WTC11 (cell line): ENCODE measurements around the gene FAM209B. TPM values are rescaled to one million over a fixed set of nuclear protein-coding genes. Genes with fewer than 3 reads are reported as not detected.

Experiments used
- ATAC-seq: fragments of 200-7000 bp; cut with Tn5 transposase; 2 replicates; pipeline ENCODE4 v1.10.0; 2021; ENCODE audit warnings: mild to moderate bottlenecking, moderate library complexity
- CTCF ChIA-PET: fragments of 300-600 bp; sonication (Branson Sonifier 250); formaldehyde crosslinking; loops from one replicate; lab custom pipeline; 2021; ENCODE audit warnings: antibody characterized with exemption; lab: Charles Lee
- POLR2A ChIA-PET: fragments of 350-600 bp; sonication (Branson Sonifier 250); formaldehyde crosslinking; loops from one replicate; lab custom pipeline; 2021; ENCODE audit warnings: antibody characterized with exemption; lab: Charles Lee
- DNase-seq: peaks from one replicate; pipeline ENCODE4 v3.0.0; 2021; ENCODE audit warnings: low spot score
- H3K27ac Mint-ChIP-seq: 2 replicates; pipeline ENCODE4 v1.8.0; 2021; ENCODE audit warnings: mixed read lengths
- H3K27me3 Mint-ChIP-seq: 2 replicates; pipeline ENCODE4 v1.8.0; 2021; ENCODE audit warnings: low read depth, mild to moderate bottlenecking, moderate library complexity, mixed read lengths
- H3K36me3 Mint-ChIP-seq: 2 replicates; pipeline ENCODE4 v1.8.0; 2021; ENCODE audit warnings: mixed read lengths
- H3K4me1 Mint-ChIP-seq: 2 replicates; pipeline ENCODE4 v1.8.0; 2022; ENCODE audit warnings: mixed read lengths
- H3K4me3 Mint-ChIP-seq: 2 replicates; pipeline ENCODE4 v1.8.0; 2021; ENCODE audit warnings: mild to moderate bottlenecking, moderate library complexity, mixed read lengths
- H3K9me3 Mint-ChIP-seq: 2 replicates; pipeline ENCODE4 v1.8.0; 2021; ENCODE audit warnings: mixed read lengths
- CREM ChIP-seq: sonication (generic); formaldehyde crosslinking; IDR thresholded peaks from 2 replicates; pipeline ENCODE4 v1.8.1; 2022; ENCODE audit warnings: mild to moderate bottlenecking, missing genetic modification reagents, moderate library complexity
- ELF4 ChIP-seq: sonication (generic); formaldehyde crosslinking; IDR thresholded peaks from 2 replicates; pipeline ENCODE4 v1.8.1; 2022; ENCODE audit warnings: low read depth, mild to moderate bottlenecking, moderate library complexity, missing genetic modification reagents
- FOXK1 ChIP-seq: sonication (generic); formaldehyde crosslinking; IDR thresholded peaks from 2 replicates; pipeline ENCODE4 v1.8.0; 2022; ENCODE audit warnings: mild to moderate bottlenecking, moderate library complexity, missing genetic modification reagents
- GABPB1 ChIP-seq: sonication (generic); formaldehyde crosslinking; IDR thresholded peaks from 2 replicates; pipeline ENCODE4 v1.8.1; 2023; ENCODE audit warnings: mild to moderate bottlenecking, missing genetic modification reagents
- KAT7 ChIP-seq: sonication (generic); formaldehyde crosslinking; IDR thresholded peaks from 2 replicates; pipeline ENCODE4 v1.8.1; 2023; ENCODE audit warnings: missing genetic modification reagents, mild to moderate bottlenecking, borderline replicate concordance
- NFATC4 ChIP-seq: fragments of 250-450 bp; sonication (Bioruptor Pico); IDR thresholded peaks from 2 replicates; pipeline ENCODE4 v1.9.0; 2021; ENCODE audit warnings: mild to moderate bottlenecking
- NR2C2 ChIP-seq: sonication (generic); formaldehyde crosslinking; IDR thresholded peaks from 2 replicates; pipeline ENCODE4 v1.8.0; 2022; ENCODE audit warnings: mild to moderate bottlenecking, missing genetic modification reagents
- NR3C1 ChIP-seq: sonication (generic); formaldehyde crosslinking; conservative IDR thresholded peaks from 2 replicates; pipeline ENCODE4 v1.8.1; 2023; ENCODE audit warnings: low read depth, mild to moderate bottlenecking, missing genetic modification reagents
- SMAD3 ChIP-seq: sonication (generic); formaldehyde crosslinking; IDR thresholded peaks from 2 replicates; pipeline ENCODE4 v1.8.0; 2022; ENCODE audit warnings: missing genetic modification reagents, mild to moderate bottlenecking, borderline replicate concordance
- SMAD4 ChIP-seq: sonication (generic); formaldehyde crosslinking; IDR thresholded peaks from 2 replicates; pipeline ENCODE4 v1.8.0; 2022; ENCODE audit warnings: mild to moderate bottlenecking, missing genetic modification reagents
- SOX15 ChIP-seq: fragments of 250-450 bp; sonication (Bioruptor Pico); IDR thresholded peaks from 2 replicates; pipeline ENCODE4 v1.9.0; 2021; ENCODE audit warnings: mild to moderate bottlenecking
- ZBTB21 ChIP-seq: sonication (generic); formaldehyde crosslinking; IDR thresholded peaks from 2 replicates; pipeline ENCODE4 v1.8.1; 2023; ENCODE audit warnings: mild to moderate bottlenecking, missing genetic modification reagents, borderline replicate concordance
- ZNF317 ChIP-seq: sonication (generic); formaldehyde crosslinking; IDR thresholded peaks from 2 replicates; pipeline ENCODE4 v1.8.1; 2023; ENCODE audit warnings: low read depth, mild to moderate bottlenecking, moderate library complexity, missing genetic modification reagents, borderline replicate concordance
- ZNF416 ChIP-seq: fragments of 250-450 bp; sonication (Bioruptor Pico); IDR thresholded peaks from 2 replicates; pipeline ENCODE4 v1.9.0; 2021; ENCODE audit warnings: mild to moderate bottlenecking, inconsistent platforms
- total RNA-seq: library from RNA; stranded (reverse); gene quantifications from 3 replicates; pipeline ENCODE4 v1.2.3, GENCODE V29; 2021
- TF ChIP-seq, protein P1 (sequence below): fragments of 250-450 bp; sonication (Bioruptor Pico); IDR thresholded peaks from 2 replicates; pipeline ENCODE4 v1.9.0; 2021; ENCODE audit warnings: moderate library complexity, mild to moderate bottlenecking, inconsistent platforms, borderline replicate concordance
- TF ChIP-seq, protein P2 (sequence below): sonication (generic); formaldehyde crosslinking; IDR thresholded peaks from 2 replicates; pipeline ENCODE4 v1.8.0; 2022; ENCODE audit warnings: mild to moderate bottlenecking, missing genetic modification reagents
- TF ChIP-seq, protein P3 (sequence below): sonication (generic); formaldehyde crosslinking; IDR thresholded peaks from 2 replicates; pipeline ENCODE4 v1.8.1; 2022; ENCODE audit warnings: mild to moderate bottlenecking, moderate library complexity, missing genetic modification reagents
- TF ChIP-seq, protein P4 (sequence below): sonication (generic); formaldehyde crosslinking; IDR thresholded peaks from 2 replicates; pipeline ENCODE4 v1.8.1; 2022; ENCODE audit warnings: low read depth, mild to moderate bottlenecking, moderate library complexity, missing genetic modification reagents, borderline replicate concordance
- TF ChIP-seq, protein P5 (sequence below): sonication (generic); formaldehyde crosslinking; IDR thresholded peaks from 2 replicates; pipeline ENCODE4 v1.8.1; 2022; ENCODE audit warnings: mild to moderate bottlenecking, missing genetic modification reagents, moderate library complexity, borderline replicate concordance
- TF ChIP-seq, protein P6 (sequence below): fragments of 250-450 bp; sonication (Bioruptor Pico); conservative IDR thresholded peaks from 2 replicates; pipeline ENCODE4 v1.9.0; 2021; ENCODE audit warnings: mild to moderate bottlenecking

The FAM209B gene
- total RNA-seq, 1 experiment from 2014 or later: 0.68 TPM

DNA sequence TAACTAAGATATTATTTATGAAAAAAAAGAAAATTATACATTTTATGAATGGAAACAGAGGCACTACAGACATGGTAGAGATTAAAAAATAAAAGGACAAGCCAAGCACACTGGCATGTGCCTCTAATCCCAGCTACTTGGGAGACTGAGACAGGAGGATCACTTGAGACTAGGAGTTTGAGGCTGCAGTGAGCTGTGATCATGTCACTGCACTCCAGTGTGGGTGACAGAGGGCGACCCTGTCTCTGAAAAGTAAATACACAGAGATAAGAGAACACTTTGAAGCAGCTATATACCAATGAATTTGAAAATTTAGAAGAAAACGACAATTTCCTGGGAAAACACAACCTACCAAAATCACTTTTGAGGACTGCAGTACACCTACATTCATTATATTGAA is 48.7 kb downstream of the FAM209B start (continued):
- TF ChIP-seq ZNF317 (CRISPR knock-in tag) (no peak), NR2C2 (CRISPR knock-in tag) (no peak), SMAD3 (CRISPR knock-in tag) (no peak), KAT7 (CRISPR knock-in tag) (no peak), ZBTB21 (no peak), FOXK1 (CRISPR knock-in tag) (no peak), GABPB1 (CRISPR knock-in tag) (no peak), ELF4 (CRISPR knock-in tag) (no peak), SOX15 (CRISPR knock-in tag) (no peak)
- TF ChIP-seq, protein P1, sequence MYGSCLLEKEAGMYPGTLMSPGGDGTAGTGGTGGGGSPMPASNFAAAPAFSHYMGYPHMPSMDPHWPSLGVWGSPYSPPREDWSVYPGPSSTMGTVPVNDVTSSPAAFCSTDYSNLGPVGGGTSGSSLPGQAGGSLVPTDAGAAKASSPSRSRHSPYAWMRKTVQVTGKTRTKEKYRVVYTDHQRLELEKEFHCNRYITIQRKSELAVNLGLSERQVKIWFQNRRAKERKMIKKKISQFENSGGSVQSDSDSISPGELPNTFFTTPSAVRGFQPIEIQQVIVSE (CRISPR knock-in tag): no peak
- TF ChIP-seq, protein P2, sequence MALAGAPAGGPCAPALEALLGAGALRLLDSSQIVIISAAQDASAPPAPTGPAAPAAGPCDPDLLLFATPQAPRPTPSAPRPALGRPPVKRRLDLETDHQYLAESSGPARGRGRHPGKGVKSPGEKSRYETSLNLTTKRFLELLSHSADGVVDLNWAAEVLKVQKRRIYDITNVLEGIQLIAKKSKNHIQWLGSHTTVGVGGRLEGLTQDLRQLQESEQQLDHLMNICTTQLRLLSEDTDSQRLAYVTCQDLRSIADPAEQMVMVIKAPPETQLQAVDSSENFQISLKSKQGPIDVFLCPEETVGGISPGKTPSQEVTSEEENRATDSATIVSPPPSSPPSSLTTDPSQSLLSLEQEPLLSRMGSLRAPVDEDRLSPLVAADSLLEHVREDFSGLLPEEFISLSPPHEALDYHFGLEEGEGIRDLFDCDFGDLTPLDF: no peak

DNA sequence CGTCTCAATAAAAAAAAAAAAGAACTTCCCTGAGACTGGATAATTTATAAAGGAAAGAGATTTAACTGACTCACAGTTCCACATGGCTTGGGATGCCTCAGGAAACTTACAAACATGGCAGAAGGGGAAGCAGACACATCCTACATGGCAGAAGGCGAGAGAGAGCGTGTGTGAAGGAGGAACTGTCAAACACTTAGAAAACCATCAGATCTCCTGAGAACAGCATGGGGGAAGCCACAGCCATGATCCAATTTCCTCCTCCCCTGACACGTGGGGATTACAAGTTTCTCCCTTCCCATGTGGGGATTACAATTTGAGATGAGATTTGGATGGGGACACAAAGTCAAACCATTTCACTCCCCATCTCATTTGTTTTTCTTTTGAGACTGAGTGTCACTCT is 49.5 kb downstream of the FAM209B start:
- ATAC-seq (no peak), DNase-seq (no peak)
- Mint-ChIP-seq H3K4me1 (peaks cover 17% of the 10 kb centered on the region), H3K27me3 (peaks cover 3% of the 10 kb centered on the region; the same call in 1 of the 2 replicates), H3K4me3 (no peak overlapping the region), H3K27ac (no peak overlapping the region), H3K36me3 (no peaks in the 10 kb centered on the region), H3K9me3 (0 out of 2 replicates have a peak, but pooled peaks cover 3% of the 10 kb centered on the region)
- POLR2A ChIA-PET: no interaction called here
- no peak for TF ChIP-seq SMAD4 (CRISPR knock-in tag)
- TF ChIP-seq, protein P3, sequence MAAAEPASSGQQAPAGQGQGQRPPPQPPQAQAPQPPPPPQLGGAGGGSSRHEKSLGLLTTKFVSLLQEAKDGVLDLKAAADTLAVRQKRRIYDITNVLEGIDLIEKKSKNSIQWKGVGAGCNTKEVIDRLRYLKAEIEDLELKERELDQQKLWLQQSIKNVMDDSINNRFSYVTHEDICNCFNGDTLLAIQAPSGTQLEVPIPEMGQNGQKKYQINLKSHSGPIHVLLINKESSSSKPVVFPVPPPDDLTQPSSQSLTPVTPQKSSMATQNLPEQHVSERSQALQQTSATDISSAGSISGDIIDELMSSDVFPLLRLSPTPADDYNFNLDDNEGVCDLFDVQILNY: no peak
- TF ChIP-seq NR3C1 (CRISPR knock-in tag): no peak
- TF ChIP-seq ZNF416: no peak
- no peak for TF ChIP-seq CREM
- no peak for TF ChIP-seq KAT7 (CRISPR knock-in tag)
- TF ChIP-seq NFATC4 (CRISPR knock-in tag): no peak
- TF ChIP-seq, protein P4, sequence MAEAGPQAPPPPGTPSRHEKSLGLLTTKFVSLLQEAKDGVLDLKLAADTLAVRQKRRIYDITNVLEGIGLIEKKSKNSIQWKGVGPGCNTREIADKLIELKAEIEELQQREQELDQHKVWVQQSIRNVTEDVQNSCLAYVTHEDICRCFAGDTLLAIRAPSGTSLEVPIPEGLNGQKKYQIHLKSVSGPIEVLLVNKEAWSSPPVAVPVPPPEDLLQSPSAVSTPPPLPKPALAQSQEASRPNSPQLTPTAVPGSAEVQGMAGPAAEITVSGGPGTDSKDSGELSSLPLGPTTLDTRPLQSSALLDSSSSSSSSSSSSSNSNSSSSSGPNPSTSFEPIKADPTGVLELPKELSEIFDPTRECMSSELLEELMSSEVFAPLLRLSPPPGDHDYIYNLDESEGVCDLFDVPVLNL (CRISPR knock-in tag): no peak
- TF ChIP-seq ZNF317 (CRISPR knock-in tag): no peak
- CTCF ChIA-PET: no interaction called here

DNA sequence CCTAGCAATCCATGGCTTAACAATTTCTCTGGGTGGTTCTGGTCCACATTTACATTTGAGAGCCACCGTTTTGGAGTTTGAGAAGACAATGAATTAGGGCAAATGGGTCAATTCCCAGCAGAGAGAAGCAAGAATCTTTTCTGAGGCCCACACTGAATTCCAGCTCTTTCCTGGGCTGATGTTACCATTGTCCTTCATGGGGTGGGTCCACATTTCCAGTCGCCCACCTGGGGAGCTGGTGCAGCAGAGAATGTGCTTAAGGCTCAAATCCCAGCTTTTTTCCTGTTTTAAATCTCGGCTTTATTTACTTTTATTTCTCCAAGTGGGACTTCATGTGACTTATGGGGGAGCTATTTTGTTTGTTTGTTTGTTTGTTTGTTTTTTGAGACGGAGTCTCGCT is 51.9 kb downstream of the FAM209B start:
- ATAC-seq (peak; percentile 26; the same call in 1 of the 2 replicates), DNase-seq (no peak)
- CTCF ChIA-PET: interaction anchor here (1.0 kb wide), 1 partner anchor 389 kb away, joined by 4 read pairs; no protein-coding TSS in a partner anchor
- Mint-ChIP-seq H3K4me1 (peaks cover 15% of the 10 kb centered on the region), H3K27me3 (no peaks in the 10 kb centered on the region), H3K4me3 (no peak overlapping the region), H3K36me3 (0 out of 2 replicates have a peak, but pooled peaks cover 3% of the 10 kb centered on the region), H3K9me3 (peaks cover 9% of the 10 kb centered on the region), H3K27ac (no peak overlapping the region)
- POLR2A ChIA-PET: no interaction called here
- TF ChIP-seq, protein P5, sequence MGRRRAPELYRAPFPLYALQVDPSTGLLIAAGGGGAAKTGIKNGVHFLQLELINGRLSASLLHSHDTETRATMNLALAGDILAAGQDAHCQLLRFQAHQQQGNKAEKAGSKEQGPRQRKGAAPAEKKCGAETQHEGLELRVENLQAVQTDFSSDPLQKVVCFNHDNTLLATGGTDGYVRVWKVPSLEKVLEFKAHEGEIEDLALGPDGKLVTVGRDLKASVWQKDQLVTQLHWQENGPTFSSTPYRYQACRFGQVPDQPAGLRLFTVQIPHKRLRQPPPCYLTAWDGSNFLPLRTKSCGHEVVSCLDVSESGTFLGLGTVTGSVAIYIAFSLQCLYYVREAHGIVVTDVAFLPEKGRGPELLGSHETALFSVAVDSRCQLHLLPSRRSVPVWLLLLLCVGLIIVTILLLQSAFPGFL (CRISPR knock-in tag): no peak
- TF ChIP-seq, protein P6, sequence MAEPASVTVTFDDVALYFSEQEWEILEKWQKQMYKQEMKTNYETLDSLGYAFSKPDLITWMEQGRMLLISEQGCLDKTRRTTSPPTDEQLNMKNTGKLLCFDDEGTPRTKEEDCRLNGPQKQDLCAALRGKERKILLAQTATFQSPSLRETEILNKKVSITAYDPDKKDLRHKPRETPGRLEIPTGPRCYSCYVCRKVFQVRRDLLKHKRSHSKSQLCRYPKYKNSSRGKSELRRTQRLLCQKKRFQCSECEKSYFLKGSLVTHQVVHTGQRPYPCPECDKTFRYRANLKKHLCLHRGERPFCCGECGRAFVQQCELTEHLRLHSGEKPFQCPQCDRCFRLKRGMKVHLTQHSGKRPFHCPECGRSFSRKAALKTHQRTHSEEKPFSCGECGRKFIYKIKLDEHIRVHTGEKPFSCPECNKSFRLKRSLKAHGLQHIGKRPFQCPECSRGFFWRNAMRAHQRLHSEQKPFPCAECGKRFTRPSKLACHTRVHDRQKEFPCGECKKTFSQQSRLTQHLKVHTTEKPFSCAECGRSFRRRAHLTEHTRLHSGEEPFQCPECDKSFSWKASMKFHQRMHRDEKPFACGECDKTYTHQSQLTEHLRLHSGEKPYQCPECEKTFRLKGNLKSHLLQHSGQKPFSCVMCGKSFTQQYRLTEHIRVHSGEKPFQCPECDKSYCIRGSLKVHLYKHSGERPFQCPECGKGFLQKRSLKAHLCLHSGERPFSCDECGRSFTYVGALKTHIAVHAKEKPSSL (CRISPR knock-in tag): no peak
- TF ChIP-seq, protein P1 (CRISPR knock-in tag): no peak
- TF ChIP-seq KAT7 (CRISPR knock-in tag): no peak
